ENCODE data around the gene MAGI2.
"Not testable (repeated sequence)": the region's sequence is repeated elsewhere in the genome, so short reads cannot be mapped to it uniquely, and the experiment has no call there.

Gene MAGI2

DNA sequence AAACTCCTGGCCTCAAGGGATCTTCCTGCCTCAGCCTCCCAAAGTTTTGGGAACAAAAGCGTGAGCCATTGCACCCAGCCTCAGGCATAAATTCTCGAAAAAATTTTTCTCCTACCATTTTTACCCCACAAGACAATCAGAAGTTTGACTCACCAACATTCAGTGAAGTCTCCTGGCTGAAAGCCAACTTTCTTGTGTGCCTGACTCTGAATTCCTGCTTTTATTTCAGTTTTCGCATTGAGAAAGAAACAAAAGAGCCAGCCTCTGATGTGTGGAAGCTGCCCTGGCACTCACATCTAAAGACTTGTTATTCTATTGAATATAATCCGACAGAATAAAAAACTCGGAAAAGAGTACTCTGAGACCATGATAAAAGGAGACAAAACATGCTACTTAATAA is 402.9 kb downstream of the MAGI2 start:
- no peak for DNase-seq (ENCODE audit: low spot score)

DNA sequence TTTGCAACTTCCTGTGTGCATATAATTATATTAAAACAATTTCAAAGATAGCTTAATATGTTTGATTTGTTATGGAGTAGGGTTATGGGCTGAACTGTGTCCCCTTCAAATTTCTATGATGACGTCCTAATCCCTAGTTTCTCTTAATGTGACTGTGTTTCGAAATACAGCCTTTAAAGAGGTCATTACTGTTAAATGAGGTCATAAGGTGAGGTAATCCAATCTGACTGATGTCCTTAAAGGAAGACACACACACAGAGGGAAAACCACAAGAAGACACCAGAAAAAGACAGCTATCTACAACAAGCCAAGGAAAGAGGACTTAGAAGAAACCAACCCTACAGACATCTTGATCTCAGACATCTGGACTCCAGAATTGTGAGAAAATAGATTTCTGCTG is 407.4 kb downstream of the MAGI2 start:
- DNase-seq (ENCODE audit: low spot score) = no peak

DNA sequence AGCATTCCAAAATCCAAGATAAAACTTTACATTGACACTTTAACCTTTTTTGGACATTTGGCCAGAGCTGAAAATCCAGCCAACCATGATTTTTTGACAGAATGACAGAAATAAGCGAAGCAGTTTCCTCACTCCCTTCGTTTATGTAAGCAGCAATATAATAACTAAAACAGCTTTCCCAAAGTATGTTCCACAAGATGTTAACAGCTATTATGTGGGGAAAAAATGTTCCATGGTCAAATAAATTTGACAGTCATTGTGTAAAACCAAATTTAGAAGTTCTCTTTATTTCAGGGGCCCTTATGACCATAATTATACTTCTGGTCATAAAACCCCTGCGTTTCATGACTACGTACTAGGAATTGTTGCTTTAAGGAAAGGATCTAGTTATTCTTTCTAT is 416.5 kb downstream of the MAGI2 start:
- no peak for DNase-seq (ENCODE audit: low spot score)

DNA sequence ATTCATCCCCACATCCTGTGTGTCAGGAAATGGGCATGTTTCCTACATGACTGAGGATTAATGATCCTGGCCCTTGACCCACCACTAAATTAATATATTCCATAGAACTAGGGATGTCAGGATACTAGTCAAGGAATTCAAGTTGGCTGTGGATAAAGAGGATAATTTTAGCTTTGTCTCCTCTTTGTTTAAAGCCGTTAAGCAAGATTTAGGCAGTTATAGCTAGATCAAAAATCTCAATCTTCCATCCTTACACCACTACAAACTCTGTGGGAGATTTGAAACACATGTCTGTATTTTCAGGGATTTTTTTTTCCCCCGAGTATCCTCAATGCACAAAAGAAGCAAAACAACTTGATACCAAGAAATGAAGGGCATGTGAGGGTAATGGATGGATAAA is 417.1 kb downstream of the MAGI2 start:
- no peak for DNase-seq (ENCODE audit: low spot score)

DNA sequence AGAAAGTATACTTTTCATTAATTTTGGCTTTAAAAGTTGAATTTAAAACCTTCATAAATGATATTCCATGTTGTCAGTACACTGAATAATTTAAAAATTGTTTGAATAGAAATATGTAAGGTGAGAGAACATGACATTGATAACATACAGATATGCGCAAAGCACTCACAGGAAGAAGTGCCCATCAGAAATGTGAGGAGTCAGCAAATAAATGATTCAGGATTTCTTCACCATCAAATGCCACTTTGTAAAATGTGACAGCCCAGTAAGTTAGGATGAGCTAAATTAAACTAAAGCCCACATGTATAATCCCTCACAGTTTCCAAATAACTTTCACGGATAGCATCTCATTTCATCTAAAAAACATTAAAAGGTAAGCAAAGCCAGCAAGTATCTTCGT is 417.6 kb downstream of the MAGI2 start:
- no peak for DNase-seq (ENCODE audit: low spot score)

DNA sequence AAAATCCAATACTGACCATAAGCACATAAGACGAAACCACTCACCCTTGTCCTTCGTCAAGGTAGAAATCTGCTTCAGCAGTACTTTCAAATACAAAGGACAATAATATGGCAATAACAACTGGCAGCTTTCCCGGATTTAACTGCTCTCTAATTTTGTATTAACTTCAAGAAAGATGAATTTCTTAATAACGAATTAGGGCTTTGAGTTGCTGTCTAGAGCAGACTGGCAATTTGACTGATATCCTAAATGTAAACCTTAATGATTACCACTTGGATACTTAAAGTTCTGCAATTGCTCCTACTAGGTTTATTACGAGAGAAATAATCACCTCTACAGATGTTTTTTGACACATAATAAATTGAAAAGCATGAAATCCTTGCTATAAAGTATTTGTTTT is 418.7 kb downstream of the MAGI2 start:
- DNase-seq (ENCODE audit: low spot score) = no peak

DNA sequence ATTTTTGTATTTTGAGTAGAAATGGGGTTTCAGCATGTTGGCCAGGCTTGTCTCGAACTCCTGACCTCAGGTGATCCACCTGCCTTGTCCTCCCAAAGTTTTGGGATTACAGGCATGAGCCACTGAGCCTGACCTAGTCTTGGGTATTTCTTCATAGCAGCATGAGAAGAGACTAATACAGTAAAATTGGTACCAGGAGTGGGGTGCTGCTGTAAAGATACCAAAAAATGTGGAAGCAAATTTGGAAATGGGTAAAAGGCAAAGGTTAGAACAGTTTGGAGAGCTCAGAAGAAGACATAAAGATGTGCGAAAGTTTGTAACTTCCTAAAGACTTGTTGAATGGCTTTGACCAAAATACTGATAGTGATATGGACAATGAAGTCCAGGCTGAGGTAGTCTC is 433.8 kb downstream of the MAGI2 start:
- DNase-seq (ENCODE audit: low spot score) = not testable (repeated sequence)

DNA sequence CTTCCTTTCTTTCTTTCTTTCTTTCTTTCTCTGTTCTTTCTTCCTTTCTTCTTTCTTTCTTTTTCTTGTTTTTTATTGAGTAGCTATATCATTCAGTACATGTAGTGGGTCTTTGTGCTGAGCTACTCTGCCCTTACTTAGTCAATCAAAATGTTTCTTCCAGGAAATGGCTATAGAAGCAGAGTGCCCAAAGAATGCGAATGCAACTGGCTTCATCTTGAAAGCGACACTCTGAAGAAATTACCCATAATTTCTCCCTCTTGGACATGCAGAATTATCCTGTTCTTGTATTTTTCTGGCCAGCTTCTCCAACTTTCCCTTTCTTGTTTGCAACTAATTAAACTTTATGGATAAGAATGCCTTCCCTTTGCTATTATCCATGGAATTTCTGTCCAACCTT is 441.5 kb downstream of the MAGI2 start:
- no peak for DNase-seq (ENCODE audit: low spot score)

DNA sequence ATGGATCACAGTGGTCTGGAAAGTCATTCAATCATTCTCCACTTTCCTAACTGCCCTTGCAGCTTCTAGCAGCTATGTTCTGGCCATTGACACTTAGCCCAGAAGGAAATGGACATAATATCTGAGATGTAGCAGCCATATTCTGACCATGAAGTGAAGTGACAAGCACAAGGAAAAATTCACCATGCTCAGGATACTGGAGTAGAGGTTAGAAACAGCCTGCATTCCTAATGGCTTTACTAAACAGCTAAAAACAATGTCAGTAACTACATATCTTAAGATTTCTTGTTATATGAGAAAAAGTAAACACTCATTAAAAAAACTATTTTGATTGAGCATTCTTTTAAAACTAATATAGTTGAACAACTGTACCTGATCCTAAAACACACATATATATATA is 443.8 kb downstream of the MAGI2 start:
- no peak for DNase-seq (ENCODE audit: low spot score)

DNA sequence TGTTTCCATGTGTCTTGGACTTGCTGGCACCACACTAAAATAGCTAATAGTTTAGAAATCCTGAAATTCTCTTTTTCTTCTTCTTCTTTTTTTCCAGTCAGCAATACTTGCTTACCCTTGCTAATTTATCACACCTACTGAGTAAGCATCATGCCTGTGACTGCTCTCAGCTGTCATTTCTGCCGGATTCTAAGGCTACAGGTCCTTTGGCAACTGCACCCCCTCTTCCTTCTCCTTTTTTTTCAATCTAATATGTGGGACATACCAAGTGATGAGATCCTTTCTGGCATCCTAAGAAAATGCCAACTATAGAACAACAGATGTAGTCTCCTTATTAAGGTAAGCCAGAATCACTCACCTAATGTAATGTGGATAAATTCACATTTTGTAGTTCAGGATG is 444.7 kb downstream of the MAGI2 start:
- DNase-seq (ENCODE audit: low spot score) = no peak

DNA sequence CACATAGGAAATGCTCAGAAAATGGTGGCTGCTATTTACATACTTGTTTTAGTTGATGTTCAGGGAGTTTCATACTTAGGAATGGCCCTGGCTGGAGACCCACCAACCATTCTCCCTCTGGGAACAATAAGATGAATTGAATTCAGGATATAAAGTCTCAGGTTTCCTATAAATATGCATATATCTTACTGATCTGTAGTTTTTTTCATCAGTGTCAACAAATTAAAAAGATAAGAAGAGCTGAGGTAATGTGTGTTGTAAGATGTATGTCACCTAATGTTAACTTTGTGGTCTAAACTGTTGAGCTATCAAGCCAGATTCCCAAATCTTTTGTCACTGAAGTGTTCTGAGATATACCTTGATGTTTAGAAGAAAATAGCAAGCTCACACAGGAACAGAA is 457.5 kb downstream of the MAGI2 start:
- no peak for DNase-seq (ENCODE audit: low spot score)

DNA sequence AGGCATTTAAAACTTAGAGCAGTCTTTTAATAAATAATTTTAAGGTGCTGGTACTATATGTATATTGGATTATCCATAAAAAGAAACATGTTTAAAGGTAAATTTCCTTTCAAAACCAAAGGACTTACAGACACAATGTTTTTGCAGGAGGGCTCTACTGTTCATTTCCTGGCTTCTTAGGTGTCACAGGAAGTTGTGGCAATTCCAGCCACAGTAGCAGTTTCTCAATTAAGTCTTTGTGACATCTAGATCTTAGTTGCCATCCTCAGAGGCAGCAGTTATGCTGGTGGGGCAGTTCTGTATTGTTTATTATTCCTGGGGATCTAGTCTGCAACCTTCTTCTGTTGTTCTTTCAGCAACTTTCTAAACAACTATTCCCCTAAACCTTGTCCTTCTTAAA is 460.1 kb downstream of the MAGI2 start:
- no peak for DNase-seq (ENCODE audit: low spot score)

DNA sequence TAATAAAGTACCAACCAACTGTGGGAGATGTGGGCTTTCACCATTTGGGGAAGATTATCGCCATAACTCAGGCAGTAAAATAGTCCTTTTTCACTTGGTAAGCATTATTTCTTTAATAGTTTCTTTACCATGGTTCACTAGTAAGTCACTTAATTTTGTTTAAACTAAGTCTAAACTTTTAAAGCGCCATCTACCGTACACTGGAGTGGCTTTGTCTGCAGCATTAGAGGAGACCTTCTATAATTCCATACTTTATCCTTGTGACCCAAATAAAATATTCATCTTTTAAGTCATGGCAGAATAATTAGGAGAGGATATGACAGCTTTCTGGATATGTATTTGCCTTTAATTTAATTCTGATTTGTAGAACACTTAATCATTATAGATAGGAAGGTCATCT is 468.0 kb downstream of the MAGI2 start:
- no peak for DNase-seq (ENCODE audit: low spot score)

DNA sequence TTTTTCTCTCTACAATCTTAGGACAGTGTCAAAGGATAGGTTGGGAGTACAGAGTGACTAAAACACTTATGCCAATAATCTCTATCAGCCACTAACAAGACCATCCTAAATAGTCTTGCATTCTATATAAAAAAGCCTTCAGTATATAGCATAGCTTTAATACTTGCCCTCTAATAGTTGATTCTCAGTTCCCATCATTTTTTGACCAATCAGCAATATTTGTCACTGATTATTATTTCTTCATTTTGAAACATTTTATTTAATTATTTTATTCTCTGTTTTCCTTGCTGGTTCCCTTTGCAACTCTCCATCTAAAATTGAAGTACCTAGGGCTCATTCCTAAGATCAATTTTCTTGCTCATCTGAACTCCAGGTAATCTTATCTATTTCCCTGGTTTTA is 470.0 kb downstream of the MAGI2 start:
- no peak for DNase-seq (ENCODE audit: low spot score)

DNA sequence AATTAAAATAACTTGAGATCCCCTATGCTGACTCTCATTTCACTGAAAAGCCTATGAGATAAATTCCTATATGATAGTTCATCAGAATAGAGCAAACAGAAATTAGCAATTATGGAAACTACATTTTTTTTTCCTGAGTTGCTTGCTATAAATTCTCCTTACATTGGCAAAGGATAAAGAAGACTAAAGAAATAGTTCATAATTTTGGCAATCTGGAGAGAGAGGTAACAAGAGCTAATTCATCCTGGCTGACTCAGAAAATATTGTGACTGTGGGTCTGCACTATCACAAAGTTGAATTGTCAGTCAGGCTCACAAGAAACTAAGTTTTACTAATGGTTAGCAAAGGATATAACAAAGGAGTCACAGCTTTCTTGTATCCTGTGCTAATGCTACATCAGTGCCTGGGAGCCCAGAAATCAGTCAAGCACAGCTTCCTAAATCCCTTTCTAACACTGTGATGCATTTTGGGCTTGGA is 483.0 kb downstream of the MAGI2 start:
- no peak for DNase-seq (ENCODE audit: low spot score)

DNA sequence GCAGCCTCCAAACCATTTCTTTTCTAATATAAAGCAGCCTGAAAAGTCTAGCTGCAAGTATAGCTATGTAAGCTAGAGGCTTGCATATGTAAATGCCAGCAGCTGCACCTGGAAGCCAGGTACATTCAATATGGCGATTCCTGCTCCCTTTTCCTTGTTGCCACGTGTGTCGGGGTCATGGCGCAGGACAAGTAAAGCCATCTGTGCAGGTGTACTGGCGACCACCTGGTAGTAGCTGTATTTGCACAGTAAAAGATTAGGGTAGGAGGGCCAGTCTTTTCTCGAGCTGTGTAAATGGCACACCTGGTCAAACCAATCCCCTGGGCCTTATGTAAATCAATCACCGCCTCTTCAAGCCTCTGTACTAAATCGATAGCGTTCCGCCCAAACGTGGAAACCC is 484.5 kb downstream of the MAGI2 start:
- DNase-seq (ENCODE audit: low spot score) = no peak

DNA sequence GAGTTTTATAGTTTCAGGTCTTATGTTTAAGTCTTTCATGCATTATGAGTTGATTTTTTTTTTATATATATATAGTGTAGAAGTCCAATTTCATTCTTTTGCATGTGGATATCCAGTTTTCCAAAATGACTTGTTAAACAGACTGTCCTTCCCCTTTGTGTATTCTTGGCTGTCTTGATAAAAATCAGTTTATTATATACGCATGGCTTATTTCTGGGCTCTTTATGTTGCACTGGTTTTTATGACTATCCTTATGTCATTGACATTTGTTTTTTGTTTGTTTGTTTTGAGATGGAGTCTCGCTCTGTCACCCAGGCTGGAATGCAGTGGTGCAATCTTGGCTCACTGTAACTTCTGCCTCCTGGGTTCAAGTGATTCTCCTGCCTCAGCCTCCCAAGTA is 485.9 kb downstream of the MAGI2 start:
- DNase-seq (ENCODE audit: low spot score) = not testable (repeated sequence)

DNA sequence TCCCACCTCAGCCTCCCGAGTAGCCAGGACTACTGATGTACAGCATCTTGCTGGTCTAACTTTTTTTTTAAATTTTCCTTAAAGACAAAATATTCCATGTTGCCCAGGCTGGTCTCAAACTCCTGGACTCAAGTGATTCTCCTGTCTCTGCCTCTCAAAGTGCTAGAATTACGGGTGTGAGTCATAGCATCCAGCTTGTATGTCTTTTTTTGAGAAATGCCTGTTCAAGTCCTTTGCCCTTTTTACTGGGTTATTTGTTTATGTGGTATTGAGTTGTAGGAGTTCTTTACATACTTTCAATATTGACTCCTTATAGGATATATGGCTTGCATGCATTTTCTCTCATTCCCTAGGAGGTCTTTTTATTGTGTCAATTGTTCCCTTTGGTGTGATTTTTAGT is 486.4 kb downstream of the MAGI2 start:
- DNase-seq (ENCODE audit: low spot score) = no peak

DNA sequence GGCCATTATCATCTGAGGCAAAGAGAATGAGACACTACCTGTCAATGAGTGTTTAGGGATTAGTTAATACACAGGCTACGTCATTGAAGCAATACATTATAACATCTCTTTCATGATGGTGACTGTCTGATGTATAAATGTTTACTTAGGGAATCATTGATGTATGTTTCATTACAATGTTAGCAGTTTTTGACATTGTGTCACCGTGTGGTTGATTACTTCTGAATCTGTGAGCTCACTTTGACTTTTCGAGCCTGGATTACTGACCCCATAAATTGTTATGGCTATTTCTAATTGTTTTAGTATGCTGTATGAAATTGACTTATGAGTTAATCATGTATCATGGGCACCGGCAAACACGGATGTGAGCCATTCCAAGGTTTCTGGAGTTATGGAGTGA is 494.0 kb downstream of the MAGI2 start:
- no peak for DNase-seq (ENCODE audit: low spot score)

DNA sequence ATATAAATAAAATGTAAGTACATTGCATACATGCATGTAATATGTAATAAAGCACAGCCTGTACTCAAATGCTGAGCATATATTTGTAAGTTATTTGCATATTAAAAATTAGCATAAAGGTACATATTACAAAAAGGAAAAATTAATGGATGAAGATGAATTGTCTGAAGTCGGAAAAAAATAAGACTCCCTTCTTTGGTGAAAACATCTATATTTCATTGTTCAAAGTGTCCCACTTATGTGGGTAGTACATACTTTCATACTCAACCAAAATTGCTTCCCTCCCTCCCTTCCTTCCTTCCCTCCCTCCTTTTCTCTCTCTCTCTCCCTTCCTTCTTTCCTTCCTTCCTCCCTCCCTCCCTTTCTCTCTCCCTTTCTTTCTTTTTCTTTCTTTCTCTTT is 498.1 kb downstream of the MAGI2 start:
- no peak for DNase-seq (ENCODE audit: low spot score)

DNA sequence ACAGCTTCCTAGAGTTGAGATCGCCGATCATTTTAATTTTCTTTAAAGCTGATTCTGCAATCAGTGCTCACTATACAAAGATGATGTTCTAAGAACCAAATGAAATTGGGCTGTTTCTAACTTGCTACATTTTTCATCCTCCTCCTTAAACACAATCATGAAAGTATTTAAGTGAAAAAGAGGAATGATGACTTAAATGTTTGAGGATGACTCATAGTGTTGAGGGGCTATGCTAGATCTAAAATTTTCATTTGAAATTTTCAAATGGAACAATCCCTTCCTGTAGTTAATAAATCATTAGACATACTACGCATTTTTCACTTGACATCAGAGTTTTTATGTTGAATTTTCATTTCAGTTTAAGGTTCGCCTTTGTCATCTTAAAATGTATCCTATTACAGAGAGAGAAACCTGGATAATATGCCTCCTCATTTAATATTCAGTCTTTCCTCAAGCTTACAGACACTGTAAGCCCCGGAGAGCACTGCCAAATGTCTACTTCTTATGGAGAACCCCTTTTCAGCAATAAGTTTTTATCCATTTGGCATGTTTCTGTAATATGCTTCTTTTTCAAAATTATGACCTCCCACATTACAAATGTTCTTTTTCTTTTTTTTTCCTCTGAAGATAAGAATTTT is 499.6 kb downstream of the MAGI2 start:
- DNase-seq (ENCODE audit: low spot score) = no peak

DNA sequence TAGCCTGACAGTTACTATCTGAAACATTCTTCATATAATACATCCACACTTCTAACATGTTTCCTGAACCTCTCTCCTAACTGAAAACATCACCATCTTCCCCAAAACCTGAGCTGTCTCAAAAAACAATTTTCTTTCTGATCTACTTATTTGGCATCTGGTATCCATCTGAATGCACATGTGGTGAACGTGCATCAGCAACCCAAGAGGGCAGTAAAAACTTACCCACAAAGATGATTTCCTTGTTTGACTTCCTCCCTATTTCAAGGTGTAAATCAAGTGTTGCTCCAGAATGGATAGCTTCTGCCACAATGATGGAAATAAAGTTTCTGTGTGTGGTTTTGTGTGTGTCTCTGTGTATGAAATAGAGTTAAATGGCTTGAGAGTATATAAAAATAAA is 500.4 kb downstream of the MAGI2 start:
- DNase-seq (ENCODE audit: low spot score) = no peak

DNA sequence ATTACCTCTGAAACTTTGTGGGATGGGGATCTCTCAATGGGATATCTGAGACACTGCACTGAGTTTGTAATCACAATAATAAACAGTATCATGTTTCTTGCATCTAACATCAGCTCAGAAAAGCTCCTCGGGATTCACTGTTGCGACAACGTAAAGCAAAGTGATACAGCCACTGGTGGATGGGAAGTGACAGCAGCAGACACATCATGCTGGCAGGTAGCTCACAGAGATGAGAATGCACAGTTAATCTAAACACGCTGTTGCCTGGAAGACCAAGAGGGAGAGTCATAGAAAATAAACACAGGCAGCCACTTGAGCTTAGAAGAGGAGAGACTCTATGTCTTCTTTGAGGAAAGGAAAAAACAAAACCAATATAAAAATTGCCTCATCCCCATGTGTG is 513.8 kb downstream of the MAGI2 start:
- no peak for DNase-seq (ENCODE audit: low spot score)

DNA sequence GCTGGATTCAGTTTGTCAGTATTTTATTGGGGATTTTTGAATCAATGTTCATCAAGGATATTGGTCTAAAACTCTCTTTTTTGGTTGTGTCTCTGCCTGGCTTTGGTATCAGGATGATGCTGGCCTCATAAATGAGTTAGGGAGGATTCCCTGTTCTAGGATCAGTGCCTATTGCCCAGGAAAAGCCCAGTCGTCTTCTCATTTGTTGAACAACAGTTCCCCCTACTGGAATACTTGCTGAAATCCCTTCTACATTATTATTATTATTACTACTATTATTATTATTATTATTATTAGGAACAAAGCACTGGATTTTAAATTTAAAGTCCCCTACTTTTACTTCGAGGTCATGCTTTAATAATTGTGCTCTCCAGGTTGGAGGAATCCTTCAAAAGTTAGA is 528.9 kb downstream of the MAGI2 start:
- no peak for DNase-seq (ENCODE audit: low spot score)

DNA sequence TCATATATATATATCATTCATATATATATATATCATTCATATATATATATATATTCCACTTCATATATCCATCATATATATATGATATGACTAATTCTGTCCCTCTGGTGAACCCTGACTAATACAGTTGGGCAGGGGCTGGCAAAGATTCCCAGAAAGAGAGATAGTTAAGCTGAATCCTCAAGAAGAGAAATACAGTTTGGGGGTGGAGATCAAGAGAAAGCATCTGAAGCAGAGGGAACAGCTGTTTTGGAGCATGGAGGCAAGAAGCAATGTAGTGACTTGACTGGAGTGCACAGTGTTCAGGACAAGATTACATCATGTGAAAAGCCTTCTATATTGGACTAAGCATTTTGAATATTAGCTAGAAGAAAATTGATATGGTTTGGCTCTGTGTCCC is 540.7 kb downstream of the MAGI2 start:
- DNase-seq (ENCODE audit: low spot score) = no peak
